CD8-positive, alpha-beta memory T cell (primary cell): Measurements from ENCODE around the gene GPHA2. TPM values are rescaled to one million over a fixed set of nuclear protein-coding genes. Genes with fewer than 3 reads are reported as not detected.

Experiments
- CTCF ChIA-PET: fragments of 350-600 bp; sonication (Branson Sonifier 250); formaldehyde crosslinking; loops from one replicate; lab custom pipeline; 2021; ENCODE audit warnings: antibody characterized with exemption; lab: Charles Lee
- POLR2A ChIA-PET: fragments of 350-600 bp; sonication (Branson Sonifier 250); formaldehyde crosslinking; loops from one replicate; lab custom pipeline; 2021; ENCODE audit warnings: antibody characterized with exemption; lab: Charles Lee
- DNase-seq, 5 donors: peaks; one replicate each; pipeline versions ENCODE4 v3.0.0 to v3.0.0-alpha.2; 2020 to 2022; ENCODE audit warnings: mixed read lengths in 1 of 5
- H3K27ac ChIP-seq: one replicate; pipeline ENCODE4 v1.7.0; 2013; ENCODE audit warnings: low read depth, mild to moderate bottlenecking, low read length, moderate library complexity
- H3K27me3 ChIP-seq: 2 replicates; pipeline ENCODE4 v1.7.0; 2013; ENCODE audit warnings: low read length, mild to moderate bottlenecking; ENCODE audit not compliant: insufficient read depth, poor library complexity, severe bottlenecking
- H3K36me3 ChIP-seq: 2 replicates; pipeline ENCODE4 v1.7.0; 2013; ENCODE audit warnings: mild to moderate bottlenecking, low read length, moderate library complexity; ENCODE audit not compliant: insufficient read depth
- H3K4me1 ChIP-seq: 2 replicates; pipeline ENCODE4 v1.7.0; 2013; ENCODE audit warnings: mild to moderate bottlenecking, low read length, moderate library complexity; ENCODE audit not compliant: insufficient read depth
- H3K4me3 ChIP-seq: 2 replicates; pipeline ENCODE4 v1.7.0; 2013; ENCODE audit warnings: mild to moderate bottlenecking, low read length
- H3K9me3 ChIP-seq: 2 replicates; pipeline ENCODE4 v1.7.0; 2013; ENCODE audit warnings: mild to moderate bottlenecking, low read length
- H3K27ac Mint-ChIP-seq, 8 donors: one replicate each; pipeline ENCODE4 v1.8.0; 2020 to 2021; ENCODE audit warnings: mixed read lengths in 8 of 8, mild to moderate bottlenecking in 6 of 8, inconsistent platforms in 3 of 8, moderate library complexity in 3 of 8
- H3K27me3 Mint-ChIP-seq, 2 donors: one replicate each; pipeline ENCODE4 v1.8.0; 2020 to 2021; ENCODE audit warnings: mixed read lengths in 2 of 2, mild to moderate bottlenecking in 1 of 2, moderate library complexity in 1 of 2
- H3K36me3 Mint-ChIP-seq, 3 donors: one replicate each; pipeline ENCODE4 v1.8.0; 2020 to 2021; ENCODE audit warnings: mixed read lengths in 3 of 3, inconsistent platforms in 1 of 3, mild to moderate bottlenecking in 1 of 3
- H3K4me1 Mint-ChIP-seq, 3 donors: one replicate each; pipeline ENCODE4 v1.8.0; 2020 to 2021; ENCODE audit warnings: mixed read lengths in 3 of 3, inconsistent platforms in 1 of 3, mild to moderate bottlenecking in 1 of 3
- H3K4me3 Mint-ChIP-seq, 7 donors: one replicate each; pipeline ENCODE4 v1.8.0; 2020 to 2021; ENCODE audit warnings: mixed read lengths in 7 of 7, mild to moderate bottlenecking in 6 of 7, moderate library complexity in 4 of 7, inconsistent platforms in 2 of 7
- H3K9me3 Mint-ChIP-seq, 5 donors: one replicate each; pipeline ENCODE4 v1.8.0; 2020 to 2022; ENCODE audit warnings: mixed read lengths in 5 of 5, mild to moderate bottlenecking in 3 of 5, moderate library complexity in 2 of 5, inconsistent platforms in 1 of 5
- polyA plus RNA-seq: library from polyadenylated mRNA; unstranded; fragments of 300-500 nt; fragmentation: Illumina TruSeq; gene quantifications from one replicate; pipeline ENCODE4 v1.2.3, GENCODE V29; 2021
- total RNA-seq, 2 experiments: library from RNA; stranded (reverse); gene quantifications; one replicate each; pipeline ENCODE4 v1.2.3, GENCODE V29; 2021

Gene GPHA2
- total and polyA plus RNA-seq, 3 experiments from 2014 or later: not detected

DNA sequence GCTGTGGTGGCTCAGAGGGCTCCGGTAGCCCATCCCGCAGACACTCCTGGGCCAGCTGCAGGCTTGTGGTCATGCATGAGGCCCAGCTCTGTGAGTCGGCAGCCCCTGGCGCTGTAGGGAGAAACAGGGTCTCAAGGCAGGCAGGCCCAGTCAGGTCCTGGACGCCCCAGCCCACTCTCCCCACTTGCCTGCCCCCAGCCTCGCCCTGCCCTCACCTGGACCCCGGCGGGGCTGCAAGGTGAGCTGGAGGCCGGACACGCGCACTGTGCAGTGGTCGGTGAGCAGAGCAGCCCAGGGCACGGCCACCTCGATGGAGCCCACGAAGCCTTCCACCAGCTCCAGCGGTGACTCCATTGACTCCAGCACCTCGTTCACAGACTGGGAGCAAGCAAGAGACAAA is 21.6 kb downstream of the GPHA2 start:
- CTCF ChIA-PET: interaction anchor here (1.4 kb wide), 1 partner anchor 20 kb away, joined by 5 read pairs; no protein-coding TSS in a partner anchor
- Mint-ChIP-seq H3K4me1 (peaks cover 24 to 39% (median 24%) of the 10 kb centered on the region in 3 donors), H3K4me3 (peak overlapping the region in 1 of 7 donors; percentile 84), H3K27me3 (no peaks in the 10 kb centered on the region), H3K36me3 (peaks cover 0 to 64% (median 0%) of the 10 kb centered on the region in 3 donors), H3K9me3 (no peaks in the 10 kb centered on the region), H3K27ac (peak overlapping the region in 4 of 8 donors; percentile 12 to 82 (median 74))
- Histone ChIP-seq H3K4me3 (no peak overlapping the region), H3K9me3 (no peaks in the 10 kb centered on the region), H3K27ac (no peak overlapping the region), H3K27me3 (no peaks in the 10 kb centered on the region), H3K4me1 (peaks cover 24% of the 10 kb centered on the region), H3K36me3 (peaks cover 21% of the 10 kb centered on the region)
- DNase-seq: no peak
- POLR2A ChIA-PET: interaction anchor here (1.2 kb wide), 1 partner anchor 11 kb away, joined by 3 read pairs; the partner anchor contains the start of gene PPP2R5B

DNA sequence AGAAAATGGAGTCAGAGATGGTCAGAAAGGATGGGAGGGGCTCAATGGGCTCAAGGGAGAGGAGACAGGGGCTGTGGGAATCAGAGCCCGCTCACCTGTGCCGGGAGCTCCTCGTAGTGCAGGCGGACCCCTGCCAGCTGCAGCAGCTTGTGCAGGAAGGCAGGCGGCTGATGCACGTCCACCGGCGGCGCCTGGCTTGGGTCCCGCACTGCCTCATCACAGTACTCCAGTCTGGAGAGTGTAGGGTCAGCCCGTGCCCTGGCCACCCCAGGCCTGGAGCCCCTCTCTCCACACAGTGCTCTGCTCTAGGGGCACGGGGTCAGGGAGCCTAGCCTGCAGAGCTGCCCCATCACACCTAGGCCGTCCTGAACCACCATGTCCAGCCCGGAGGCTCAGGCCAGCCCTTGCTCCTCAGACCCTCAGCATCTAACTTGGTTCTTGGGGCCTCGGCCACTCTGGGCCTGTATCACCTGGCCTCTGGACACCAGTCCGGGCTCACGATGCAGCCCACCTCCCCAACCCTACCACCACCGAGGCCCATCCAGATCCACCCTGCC is 22.4 kb downstream of the GPHA2 start:
- no peaks in the 10 kb centered on the region for H3K27me3 ChIP-seq
- no peak overlapping the region for H3K27ac Mint-ChIP-seq
- no peaks in the 10 kb centered on the region for H3K9me3 Mint-ChIP-seq
- H3K27me3 Mint-ChIP-seq: no peaks in the 10 kb centered on the region
- peaks cover 24% of the 10 kb centered on the region for H3K4me1 ChIP-seq
- no peak overlapping the region for H3K4me3 ChIP-seq
- no peak overlapping the region for H3K27ac ChIP-seq
- H3K9me3 ChIP-seq: no peaks in the 10 kb centered on the region
- peaks cover 0 to 72% (median 0%) of the 10 kb centered on the region in 3 donors for H3K36me3 Mint-ChIP-seq
- peaks cover 24 to 39% (median 24%) of the 10 kb centered on the region in 3 donors for H3K4me1 Mint-ChIP-seq
- ChIA-PET CTCF (no interaction called here), POLR2A (interaction anchor here (1.2 kb wide), 1 partner anchor 12 kb away, joined by 3 read pairs; the partner anchor contains the start of gene PPP2R5B)
- H3K4me3 Mint-ChIP-seq: peak overlapping the region in 2 of 7 donors; percentile 27 to 54
- no peak for DNase-seq
- H3K36me3 ChIP-seq: peaks cover 21% of the 10 kb centered on the region

DNA sequence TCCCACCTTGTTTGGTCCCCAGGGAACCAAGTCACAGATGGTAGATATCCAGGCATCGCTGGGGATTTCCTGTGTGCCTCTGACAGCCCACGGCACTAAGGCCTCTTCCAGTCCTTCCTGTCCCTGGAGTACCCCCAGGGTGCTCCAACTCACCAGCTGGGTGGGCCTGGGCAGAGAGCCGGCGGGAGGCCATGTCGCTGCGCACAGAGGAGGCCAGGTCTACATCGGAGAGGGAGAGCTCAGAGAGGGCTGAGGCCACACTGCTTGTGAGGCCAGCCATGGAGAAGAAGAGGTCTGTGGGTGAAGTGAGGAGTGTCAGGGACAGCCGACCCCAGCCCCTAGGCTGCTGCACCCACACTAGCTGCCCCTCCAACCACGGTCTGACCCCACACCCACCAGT is 24.0 kb downstream of the GPHA2 start:
- Mint-ChIP-seq H3K27me3 (no peaks in the 10 kb centered on the region), H3K4me3 (no peak overlapping the region), H3K4me1 (peaks cover 14 to 24% (median 17%) of the 10 kb centered on the region in 3 donors), H3K36me3 (peaks cover 0 to 83% (median 5%) of the 10 kb centered on the region in 3 donors), H3K9me3 (no peaks in the 10 kb centered on the region), H3K27ac (peak overlapping the region in 2 of 8 donors; percentile 23 to 79)
- no peak overlapping the region for H3K27ac ChIP-seq
- DNase-seq: no peak
- ChIA-PET POLR2A (interaction anchor here (0.9 kb wide), 1 partner anchor 30 kb away, joined by 4 read pairs; no protein-coding TSS in a partner anchor), CTCF (interaction anchor here (0.9 to 1.5 kb wide), 3 partner anchors 13 to 63 kb away, joined by 3 to 5 read pairs (median 3); partner anchors contain the start of gene PPP2R5B)
- H3K4me1 ChIP-seq: peaks cover 15% of the 10 kb centered on the region
- no peak overlapping the region for H3K4me3 ChIP-seq
- no peaks in the 10 kb centered on the region for H3K9me3 ChIP-seq
- no peaks in the 10 kb centered on the region for H3K27me3 ChIP-seq
- H3K36me3 ChIP-seq: peaks cover 21% of the 10 kb centered on the region

DNA sequence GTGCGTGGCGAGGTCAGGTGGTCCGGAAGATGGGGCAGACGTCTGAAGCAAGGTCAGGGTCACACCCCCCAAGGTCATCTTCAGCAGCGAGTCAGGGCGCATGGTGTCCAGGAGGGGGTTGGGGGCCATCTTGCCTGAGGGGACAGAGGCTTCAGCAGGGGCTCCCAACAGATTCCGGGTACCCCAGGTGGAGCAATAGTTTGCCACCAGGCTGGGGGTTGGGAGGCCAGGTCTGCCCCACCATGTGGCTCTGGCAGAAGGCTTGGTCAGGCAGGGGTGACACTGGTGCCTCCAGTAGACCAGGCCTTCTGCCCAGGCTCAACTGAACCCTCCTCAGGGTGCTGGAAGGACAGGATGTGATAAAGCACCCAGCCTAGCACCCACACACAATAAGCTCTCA is 24.6 kb downstream of the GPHA2 start:
- ChIA-PET POLR2A (no interaction called here), CTCF (interaction anchor here (1.5 kb wide), 2 partner anchors 13 to 17 kb away, joined by 3 to 5 read pairs; partner anchors contain the start of gene PPP2R5B)
- no peak for DNase-seq
- H3K36me3 ChIP-seq: peaks cover 21% of the 10 kb centered on the region
- Mint-ChIP-seq H3K27ac (peak overlapping the region in 1 of 8 donors; percentile 23), H3K4me1 (peaks cover 9 to 19% (median 12%) of the 10 kb centered on the region in 3 donors), H3K9me3 (no peaks in the 10 kb centered on the region), H3K4me3 (no peak overlapping the region), H3K36me3 (peaks cover 0 to 80% (median 5%) of the 10 kb centered on the region in 3 donors), H3K27me3 (no peaks in the 10 kb centered on the region)
- no peaks in the 10 kb centered on the region for H3K27me3 ChIP-seq
- H3K9me3 ChIP-seq: no peaks in the 10 kb centered on the region
- no peak overlapping the region for H3K4me3 ChIP-seq
- no peak overlapping the region for H3K27ac ChIP-seq
- H3K4me1 ChIP-seq: peaks cover 13% of the 10 kb centered on the region

DNA sequence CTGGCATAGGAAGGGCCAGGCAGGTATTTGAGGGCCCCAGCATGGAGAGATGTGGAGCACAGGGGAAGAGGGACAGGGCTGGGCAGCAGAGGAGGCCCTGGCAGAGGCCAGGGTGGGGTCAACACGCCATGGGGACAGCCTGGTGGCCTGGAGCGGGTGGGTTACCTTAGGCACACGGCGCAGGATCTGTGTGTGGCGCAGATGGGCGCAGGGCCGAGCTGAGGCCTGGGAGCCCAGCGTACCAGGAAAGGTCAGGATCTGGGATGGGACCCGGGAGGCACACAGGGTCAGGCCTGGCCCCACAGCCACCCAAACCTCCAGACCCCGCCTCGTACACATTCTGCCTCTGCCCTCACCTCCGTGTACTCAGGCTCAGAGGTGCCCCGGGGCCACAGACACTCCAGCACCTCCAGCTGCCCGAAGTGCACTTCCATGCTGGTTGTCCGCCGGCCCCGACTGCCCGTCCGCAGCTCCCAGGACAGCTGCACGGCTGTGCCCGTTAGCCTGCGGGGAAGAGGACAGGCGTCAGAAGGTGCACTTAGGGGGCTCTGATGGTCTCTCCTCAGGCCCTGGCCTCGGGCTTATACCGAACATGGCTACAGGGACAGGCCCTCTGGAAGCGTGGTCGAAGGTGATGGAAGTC is 25.1 kb downstream of the GPHA2 start:
- no peaks in the 10 kb centered on the region for H3K9me3 Mint-ChIP-seq
- no peak overlapping the region for H3K4me3 Mint-ChIP-seq
- no peak for DNase-seq
- peaks cover 8% of the 10 kb centered on the region for H3K4me1 ChIP-seq
- ChIA-PET POLR2A (no interaction called here), CTCF (no interaction called here)
- no peaks in the 10 kb centered on the region for H3K27me3 Mint-ChIP-seq
- H3K27ac Mint-ChIP-seq: peak overlapping the region in 1 of 8 donors; percentile 93
- no peak overlapping the region for H3K4me3 ChIP-seq
- no peaks in the 10 kb centered on the region for H3K9me3 ChIP-seq
- H3K36me3 Mint-ChIP-seq: peaks cover 0 to 82% (median 5%) of the 10 kb centered on the region in 3 donors
- no peaks in the 10 kb centered on the region for H3K27me3 ChIP-seq
- peaks cover 5 to 13% (median 6%) of the 10 kb centered on the region in 3 donors for H3K4me1 Mint-ChIP-seq
- peaks cover 24% of the 10 kb centered on the region for H3K36me3 ChIP-seq
- no peak overlapping the region for H3K27ac ChIP-seq

DNA sequence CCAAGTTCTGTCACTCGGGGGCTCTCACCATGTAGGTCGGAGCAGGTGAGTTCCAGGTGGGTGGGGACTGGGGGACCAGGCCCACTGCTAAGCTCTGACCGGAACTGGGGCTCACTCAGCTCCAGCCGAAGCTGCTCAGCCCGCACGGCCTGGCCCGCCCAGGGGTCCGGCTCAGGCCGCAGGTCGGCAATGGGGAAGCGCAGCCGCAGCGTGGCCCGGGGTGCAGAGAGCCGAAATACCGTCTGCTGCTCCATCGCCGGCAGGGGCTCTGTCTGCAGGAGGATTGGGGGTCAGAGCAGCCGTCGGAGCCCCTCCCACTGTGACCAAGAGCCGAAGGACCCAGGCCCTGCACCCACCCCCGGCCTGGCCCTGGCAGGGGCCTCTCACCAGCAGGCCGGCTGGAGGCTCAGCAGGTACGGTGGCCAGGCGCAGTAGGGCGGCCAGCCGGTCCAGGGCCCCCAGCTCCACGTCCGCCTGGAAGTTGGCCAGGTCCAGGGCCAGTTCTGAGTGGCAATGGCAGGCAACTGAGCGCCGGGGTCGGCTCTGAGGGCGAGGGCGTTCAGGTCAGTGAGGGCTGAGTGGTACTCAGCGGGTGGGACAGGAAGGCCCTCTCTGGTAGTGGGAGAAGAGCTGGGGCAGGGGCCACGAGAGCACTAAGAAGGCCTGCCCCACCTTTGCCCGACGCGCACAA is 25.9 kb downstream of the GPHA2 start:
- H3K27ac ChIP-seq: no peak overlapping the region
- H3K27me3 ChIP-seq: no peaks in the 10 kb centered on the region
- Mint-ChIP-seq H3K4me3 (no peak overlapping the region), H3K27ac (no peak overlapping the region), H3K36me3 (peaks cover 0 to 87% (median 7%) of the 10 kb centered on the region in 3 donors), H3K27me3 (no peaks in the 10 kb centered on the region), H3K9me3 (no peaks in the 10 kb centered on the region), H3K4me1 (peaks cover 3 to 5% (median 5%) of the 10 kb centered on the region in 3 donors)
- H3K4me3 ChIP-seq: no peak overlapping the region
- CTCF ChIA-PET: no interaction called here
- H3K9me3 ChIP-seq: no peaks in the 10 kb centered on the region
- no peak for DNase-seq
- peaks cover 29% of the 10 kb centered on the region for H3K36me3 ChIP-seq
- POLR2A ChIA-PET: interaction anchor here (0.8 kb wide), 1 partner anchor 30 kb away, joined by 3 read pairs; no protein-coding TSS in a partner anchor
- no peaks in the 10 kb centered on the region for H3K4me1 ChIP-seq

DNA sequence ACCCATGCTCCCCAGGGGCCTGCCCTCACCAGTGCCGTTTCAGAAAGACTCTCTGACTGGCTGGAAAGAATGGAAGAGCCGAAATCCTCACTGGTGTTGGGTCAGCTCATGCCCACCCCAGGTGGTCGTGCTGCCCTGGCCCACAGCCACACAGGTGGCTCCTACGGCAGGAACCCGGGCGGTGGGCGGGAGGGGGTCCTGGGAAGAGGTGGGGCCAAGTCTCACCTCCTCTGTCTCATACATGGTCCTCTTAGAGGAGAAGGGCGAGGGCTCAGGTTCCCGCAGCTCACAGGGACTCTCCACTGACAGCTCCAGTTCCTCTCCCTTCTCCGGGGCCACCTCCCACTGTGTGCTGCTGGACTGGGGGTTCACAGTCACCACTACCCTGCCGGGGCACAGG is 26.9 kb downstream of the GPHA2 start:
- Mint-ChIP-seq H3K27ac (peak overlapping the region in 1 of 8 donors; percentile 18), H3K36me3 (peaks cover 0 to 87% (median 9%) of the 10 kb centered on the region in 3 donors), H3K4me1 (no peaks in the 10 kb centered on the region), H3K4me3 (no peak overlapping the region), H3K9me3 (no peaks in the 10 kb centered on the region), H3K27me3 (no peaks in the 10 kb centered on the region)
- Histone ChIP-seq H3K9me3 (no peaks in the 10 kb centered on the region), H3K27me3 (no peaks in the 10 kb centered on the region), H3K27ac (no peak overlapping the region), H3K4me3 (no peak overlapping the region), H3K36me3 (peaks cover 27% of the 10 kb centered on the region), H3K4me1 (no peaks in the 10 kb centered on the region)
- ChIA-PET CTCF (no interaction called here), POLR2A (no interaction called here)
- DNase-seq: no peak
